Large intestine (tissue), 3 donors: ENCODE data around the gene CA9. TPM values are rescaled to one million over a fixed set of nuclear protein-coding genes. Genes with fewer than 3 reads are reported as not detected.

Source experiments
- DNase-seq, 2 donors: peaks; one replicate each; pipeline versions ENCODE4 v3.0.0 to v3.0.0-alpha.2; 2013
- H3K27ac ChIP-seq: one replicate; pipeline ENCODE4 v1.5.1; 2013; ENCODE audit warnings: low read length
- H3K27me3 ChIP-seq: 2 replicates; pipeline ENCODE4 v1.6.1; 2013; ENCODE audit warnings: low read length; ENCODE audit not compliant: control insufficient read depth, insufficient read depth
- H3K36me3 ChIP-seq: 2 replicates; pipeline ENCODE4 v1.6.1; 2013; ENCODE audit warnings: low read length; ENCODE audit not compliant: control insufficient read depth, insufficient read depth
- H3K4me1 ChIP-seq: one replicate; pipeline ENCODE4 v1.6.1; 2013; ENCODE audit warnings: low read length; ENCODE audit not compliant: control insufficient read depth, insufficient read depth
- H3K4me3 ChIP-seq: one replicate; pipeline ENCODE4 v1.5.1; 2013; ENCODE audit warnings: low read length
- H3K9me3 ChIP-seq: one replicate; pipeline ENCODE4 v1.6.1; 2013; ENCODE audit warnings: mild to moderate bottlenecking, low read depth, low read length, moderate library complexity; ENCODE audit not compliant: control insufficient read depth
- WGBS: methylation state at CpG from one replicate; pipeline ENCODE4 v1.1.5; 2013; ENCODE audit warnings: low lambda C conversion rate; ENCODE audit not compliant: insufficient coverage; 5-methylcytosine and 5-hydroxymethylcytosine counted together
- polyA plus RNA-seq: library from polyadenylated mRNA; unstranded; fragments of 120-200 nt; gene quantifications from one replicate; pipeline ENCODE4 v1.2.1, GENCODE V29; 2013

Gene CA9
- polyA plus RNA-seq, 1 donor = 4.2 TPM

DNA sequence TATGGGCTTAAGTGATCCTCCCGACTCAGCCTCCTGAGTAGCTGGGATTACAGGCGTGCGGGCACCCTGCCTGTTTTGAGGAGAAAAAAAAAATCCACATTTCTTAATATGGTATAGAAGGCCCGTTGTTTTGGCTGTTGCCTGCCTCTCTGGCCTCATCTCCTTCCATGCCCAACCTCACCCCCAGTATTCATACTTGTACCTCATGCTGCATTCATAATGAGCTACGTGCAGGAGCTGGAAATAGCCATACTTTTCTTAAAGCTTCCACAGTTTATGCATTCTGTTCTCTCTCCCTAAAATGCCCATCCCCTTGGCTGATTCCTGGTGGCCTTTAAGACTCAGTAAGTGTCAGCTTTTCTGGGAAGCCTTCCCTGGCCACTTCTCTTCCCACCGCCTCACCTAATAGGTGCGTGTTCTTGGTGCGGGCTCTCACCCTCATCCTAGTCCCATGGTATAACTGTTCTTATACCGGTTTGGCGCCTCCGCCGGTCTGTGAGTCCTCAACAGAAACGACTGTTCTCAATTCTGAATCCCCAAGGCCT is 18.1 kb downstream of the CA9 start:
- peaks cover 17% of the 10 kb centered on the region for H3K4me1 ChIP-seq
- H3K36me3 ChIP-seq = peaks cover 4% of the 10 kb centered on the region
- WGBS = 80% methylated on average over 1 of the region's 13 CpGs
- peak overlapping the region; percentile 86 for H3K27ac ChIP-seq
- DNase-seq = peak in 1 of 2 donors; percentile 28
- H3K9me3 ChIP-seq = peaks cover 2% of the 10 kb centered on the region
- peaks cover 2% of the 10 kb centered on the region for H3K27me3 ChIP-seq
- no peak overlapping the region for H3K4me3 ChIP-seq

DNA sequence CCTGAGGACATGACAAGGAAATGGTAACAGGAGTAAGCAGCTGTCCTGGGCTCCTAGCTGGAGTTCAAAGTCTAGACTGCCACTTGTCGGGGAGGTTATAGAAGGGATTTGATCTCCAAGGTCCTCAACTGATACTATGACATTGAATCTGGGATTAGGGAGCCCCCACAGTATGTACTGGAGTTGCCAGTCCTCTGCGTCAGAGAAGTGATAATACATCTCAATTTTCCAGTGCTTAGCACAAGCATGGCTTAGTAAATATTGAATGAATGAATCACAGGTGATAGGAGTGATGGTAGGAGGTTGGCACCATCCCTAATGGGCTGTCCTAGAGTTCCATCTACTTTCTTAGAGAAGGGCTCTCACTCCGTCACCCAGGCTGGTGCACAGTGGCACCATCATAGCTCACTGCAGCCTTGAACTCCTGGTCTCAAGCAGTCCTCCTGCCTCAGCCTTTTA is 22.2 kb downstream of the CA9 start:
- peaks cover 43% of the 10 kb centered on the region for H3K36me3 ChIP-seq
- no peaks in the 10 kb centered on the region for H3K9me3 ChIP-seq
- DNase-seq = peak in 1 of 2 donors; percentile 57
- H3K4me1 ChIP-seq = peaks cover 3% of the 10 kb centered on the region
- no peak overlapping the region for H3K4me3 ChIP-seq
- H3K27ac ChIP-seq = no peak overlapping the region
- no peaks in the 10 kb centered on the region for H3K27me3 ChIP-seq
- WGBS = no CpG with 5 or more reads among the region's 3 CpGs

DNA sequence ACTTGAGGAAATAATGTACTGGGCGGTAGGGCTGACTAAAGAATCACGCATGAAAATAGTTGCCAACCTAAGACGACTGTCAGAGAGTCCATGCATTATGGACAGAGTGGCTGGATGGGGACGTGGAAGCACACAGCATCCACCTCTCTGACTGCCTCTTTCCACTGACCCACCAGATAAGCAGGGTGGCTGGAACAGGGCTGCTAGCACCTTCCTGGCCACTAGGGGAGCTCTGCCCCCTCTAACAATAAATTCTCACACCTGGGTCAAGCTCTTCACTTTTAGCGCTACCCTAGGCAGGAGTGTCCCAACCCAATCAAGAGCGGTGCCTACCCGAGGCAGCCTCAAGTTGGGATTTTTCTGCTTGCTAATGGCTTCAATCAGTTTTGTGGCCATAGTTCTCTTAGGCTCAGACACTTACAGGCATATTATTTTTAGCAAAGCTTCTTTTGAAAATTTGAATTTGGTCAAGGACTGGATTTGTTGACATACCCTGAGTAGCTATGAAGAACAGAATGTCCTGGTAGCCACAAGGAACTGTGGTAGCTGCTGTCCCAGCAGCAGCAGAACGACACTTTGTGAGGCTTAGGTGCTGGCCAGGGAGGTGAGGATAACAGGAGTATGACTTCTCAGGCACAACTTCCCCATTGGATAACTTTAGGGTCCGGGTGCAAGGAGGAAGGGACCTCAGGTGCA is 22.9 kb downstream of the CA9 start:
- no peaks in the 10 kb centered on the region for H3K4me1 ChIP-seq
- H3K4me3 ChIP-seq = no peak overlapping the region
- peaks cover 50% of the 10 kb centered on the region for H3K36me3 ChIP-seq
- H3K27me3 ChIP-seq = no peaks in the 10 kb centered on the region
- no peak overlapping the region for H3K27ac ChIP-seq
- H3K9me3 ChIP-seq = no peaks in the 10 kb centered on the region
- WGBS = 100% methylated on average over 1 of the region's 9 CpGs
- DNase-seq = peak; percentile 34 to 49

DNA sequence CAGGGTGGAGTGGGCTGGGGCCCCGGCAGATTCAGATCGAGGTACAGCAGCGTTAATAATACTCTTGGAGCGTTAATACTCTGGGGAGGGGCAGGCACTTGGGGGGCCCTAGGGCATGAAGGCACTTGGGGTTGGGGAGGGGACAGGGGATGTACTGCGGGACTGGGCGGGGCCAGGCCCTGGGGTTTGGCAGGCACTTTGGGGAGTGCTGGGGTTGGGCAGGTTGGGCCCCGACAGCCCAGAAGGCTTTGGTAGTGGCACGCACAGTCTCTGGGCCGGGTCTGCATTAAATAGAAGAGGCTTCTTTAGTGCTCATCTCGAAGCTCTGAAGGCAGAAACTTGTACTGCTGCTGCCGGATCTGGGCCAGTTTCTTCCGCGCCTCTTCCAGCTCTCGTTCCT is 23.8 kb downstream of the CA9 start:
- DNase-seq = no peak
- Histone ChIP-seq H3K27me3 (no peaks in the 10 kb centered on the region), H3K27ac (no peak overlapping the region), H3K4me1 (no peaks in the 10 kb centered on the region), H3K4me3 (no peak overlapping the region), H3K36me3 (peaks cover 58% of the 10 kb centered on the region), H3K9me3 (no peaks in the 10 kb centered on the region)
- WGBS = 93% methylated on average over 3 of the region's 14 CpGs

DNA sequence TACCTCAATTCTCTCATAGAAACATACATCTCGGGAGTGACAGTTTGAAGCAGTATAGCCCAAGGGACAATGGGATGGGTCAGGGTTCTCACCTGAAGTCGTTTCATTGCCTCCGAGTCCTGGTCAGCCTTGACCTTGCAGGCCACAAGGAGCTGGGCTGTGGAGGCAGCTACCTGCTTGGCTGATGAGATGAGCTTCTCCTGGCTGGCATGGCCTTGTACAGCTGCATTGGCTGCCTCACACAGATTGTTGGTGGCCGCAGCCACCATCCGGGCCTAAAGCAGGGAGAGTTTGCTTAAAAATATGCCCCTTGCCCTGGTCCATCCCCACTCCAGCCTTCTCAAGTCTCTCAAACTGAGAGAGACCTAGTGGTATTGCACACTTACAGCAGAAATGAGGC is 24.5 kb downstream of the CA9 start:
- no peaks in the 10 kb centered on the region for H3K4me1 ChIP-seq
- no peaks in the 10 kb centered on the region for H3K9me3 ChIP-seq
- no peak overlapping the region for H3K27ac ChIP-seq
- H3K27me3 ChIP-seq = no peaks in the 10 kb centered on the region
- peaks cover 65% of the 10 kb centered on the region for H3K36me3 ChIP-seq
- DNase-seq = no peak
- H3K4me3 ChIP-seq = no peak overlapping the region
- WGBS = no CpG with 5 or more reads among the region's 5 CpGs

DNA sequence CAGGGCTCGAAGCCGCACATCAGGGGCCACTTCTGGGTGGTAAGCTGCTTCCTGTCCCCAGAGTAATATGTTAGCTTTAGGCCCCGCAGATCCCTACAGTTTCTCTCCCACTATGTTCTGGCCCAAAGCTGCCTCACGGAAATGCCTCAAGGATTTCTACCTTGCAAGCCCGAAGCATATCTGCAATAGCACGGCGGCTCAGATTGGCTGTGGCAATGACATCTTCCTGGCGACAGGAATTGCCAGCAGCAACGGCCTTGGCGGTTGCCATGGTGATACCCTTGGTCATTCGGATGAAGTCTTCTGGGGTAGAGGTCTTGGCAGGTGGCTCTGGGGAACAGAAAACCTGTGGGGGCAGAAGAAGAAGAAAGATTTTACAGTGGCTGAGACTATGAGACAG is 26.3 kb downstream of the CA9 start:
- Histone ChIP-seq H3K9me3 (no peaks in the 10 kb centered on the region), H3K4me1 (no peaks in the 10 kb centered on the region), H3K36me3 (peaks cover 83% of the 10 kb centered on the region), H3K4me3 (no peak overlapping the region), H3K27ac (no peak overlapping the region), H3K27me3 (no peaks in the 10 kb centered on the region)
- WGBS = no CpG with 5 or more reads among the region's 11 CpGs
- DNase-seq = no peak

DNA sequence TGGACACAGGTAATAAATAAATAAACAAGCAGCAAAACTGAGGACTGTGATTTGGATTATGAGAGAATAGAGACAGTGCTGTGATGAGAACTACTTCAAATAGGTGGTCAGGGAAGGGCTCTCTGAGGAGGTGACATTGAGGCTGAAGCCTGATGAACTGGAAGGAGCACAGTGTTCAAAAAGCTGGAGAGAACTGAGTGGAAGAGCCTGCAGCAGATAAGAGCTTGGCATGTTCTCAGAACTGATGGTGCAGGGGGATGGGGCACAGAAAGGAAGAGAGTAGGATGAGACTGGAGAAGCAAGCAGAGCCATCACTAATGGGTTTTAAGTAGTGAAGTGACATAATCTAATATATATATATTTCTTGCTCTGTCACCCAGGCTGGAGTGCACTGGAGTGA is 27.2 kb downstream of the CA9 start:
- no peaks in the 10 kb centered on the region for H3K27me3 ChIP-seq
- no peak for DNase-seq
- no peaks in the 10 kb centered on the region for H3K4me1 ChIP-seq
- H3K4me3 ChIP-seq = no peak overlapping the region
- peaks cover 92% of the 10 kb centered on the region for H3K36me3 ChIP-seq
- H3K9me3 ChIP-seq = no peaks in the 10 kb centered on the region
- H3K27ac ChIP-seq = no peak overlapping the region

DNA sequence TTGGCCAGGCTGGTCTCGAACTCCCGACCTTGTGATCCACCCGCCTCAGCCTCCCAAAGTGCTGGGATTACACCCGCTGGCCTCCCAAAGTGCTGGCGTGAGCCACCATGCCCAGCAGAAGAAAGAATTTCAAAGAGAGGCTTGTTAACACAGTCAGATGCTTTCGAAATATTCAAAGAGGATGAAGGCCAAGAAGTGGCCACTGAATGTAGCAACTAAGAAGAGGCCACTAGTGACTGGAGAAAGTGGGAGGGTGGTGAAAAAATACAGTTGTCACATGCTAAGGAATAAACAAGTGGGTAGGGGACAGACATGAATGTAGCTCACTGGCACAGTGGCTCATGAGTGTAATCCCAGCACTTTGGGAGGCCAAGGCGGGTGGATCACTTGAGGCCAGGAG is 29.0 kb downstream of the CA9 start:
- Histone ChIP-seq H3K27me3 (no peaks in the 10 kb centered on the region), H3K36me3 (peaks cover 99% of the 10 kb centered on the region), H3K9me3 (no peaks in the 10 kb centered on the region), H3K4me3 (no peak overlapping the region), H3K4me1 (no peaks in the 10 kb centered on the region), H3K27ac (no peak overlapping the region)
- DNase-seq = no peak
- WGBS = 100% methylated on average over 2 of the region's 7 CpGs

DNA sequence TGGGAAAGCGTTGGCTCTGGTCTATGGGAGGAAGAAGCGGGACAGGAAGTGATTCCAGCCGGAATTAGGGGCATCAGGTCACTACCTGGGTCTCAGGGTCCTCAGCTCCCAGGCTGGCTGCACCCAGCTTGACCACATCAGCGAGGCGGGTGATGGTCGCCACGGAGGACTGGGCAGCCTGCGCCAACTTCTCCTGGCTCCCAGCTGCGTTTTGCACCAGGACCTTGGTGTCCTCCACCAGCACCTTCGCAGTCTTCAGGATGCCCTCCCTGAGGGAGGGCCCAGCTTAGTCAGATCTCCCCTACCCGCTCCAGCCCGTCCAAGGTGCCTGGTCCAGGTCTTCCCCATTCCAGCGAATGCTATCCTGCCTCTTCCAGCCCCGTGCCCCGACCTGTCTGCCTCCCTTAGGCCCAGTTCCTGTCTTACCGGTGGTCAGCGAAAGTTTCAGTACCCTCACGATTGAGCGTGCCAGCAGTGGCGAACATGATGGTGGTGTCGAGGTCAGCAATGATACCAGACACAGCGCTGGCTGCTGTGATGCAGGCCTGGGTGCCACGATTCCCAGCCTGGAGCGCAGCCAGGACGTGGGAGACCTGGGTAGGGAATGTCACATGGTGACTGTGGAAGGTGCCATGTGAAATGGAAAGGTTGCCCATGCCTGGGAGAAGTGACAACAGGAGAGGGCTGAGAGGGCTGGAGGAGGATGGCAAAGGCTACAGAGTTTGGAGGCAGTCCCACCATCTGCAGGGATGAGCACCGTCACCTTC is 30.4 kb downstream of the CA9 start:
- Histone ChIP-seq H3K4me3 (no peak overlapping the region), H3K27me3 (no peaks in the 10 kb centered on the region), H3K9me3 (no peaks in the 10 kb centered on the region), H3K27ac (no peak overlapping the region), H3K4me1 (no peaks in the 10 kb centered on the region), H3K36me3 (peaks cover 97% of the 10 kb centered on the region)
- no CpG with 5 or more reads among the region's 26 CpGs for WGBS
- no peak for DNase-seq

DNA sequence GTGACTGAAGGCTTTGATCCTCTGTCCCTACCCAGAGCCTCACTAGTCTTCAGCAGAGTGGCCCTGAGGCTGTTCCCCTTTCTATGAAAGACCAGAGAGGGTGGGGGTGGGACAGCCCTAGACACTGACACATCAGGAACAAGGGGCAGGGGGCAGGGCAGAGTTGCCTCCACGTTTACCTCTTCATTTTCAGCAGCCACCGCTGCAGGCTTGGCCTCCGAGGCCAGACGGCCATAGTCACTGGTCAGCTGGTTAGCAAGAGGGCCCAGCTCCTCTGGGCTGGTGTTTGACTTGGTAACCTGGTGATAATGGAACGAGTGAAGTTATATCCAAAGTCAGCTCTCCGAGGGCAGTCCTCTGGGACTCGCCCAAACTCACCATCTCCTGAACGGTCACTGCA is 31.6 kb downstream of the CA9 start:
- Histone ChIP-seq H3K27ac (no peak overlapping the region), H3K4me3 (no peak overlapping the region), H3K4me1 (no peaks in the 10 kb centered on the region), H3K9me3 (no peaks in the 10 kb centered on the region), H3K27me3 (no peaks in the 10 kb centered on the region), H3K36me3 (peaks cover 91% of the 10 kb centered on the region)
- no CpG with 5 or more reads among the region's 8 CpGs for WGBS
- no peak for DNase-seq
